ENCODE data around the gene METRNL.

DNA sequence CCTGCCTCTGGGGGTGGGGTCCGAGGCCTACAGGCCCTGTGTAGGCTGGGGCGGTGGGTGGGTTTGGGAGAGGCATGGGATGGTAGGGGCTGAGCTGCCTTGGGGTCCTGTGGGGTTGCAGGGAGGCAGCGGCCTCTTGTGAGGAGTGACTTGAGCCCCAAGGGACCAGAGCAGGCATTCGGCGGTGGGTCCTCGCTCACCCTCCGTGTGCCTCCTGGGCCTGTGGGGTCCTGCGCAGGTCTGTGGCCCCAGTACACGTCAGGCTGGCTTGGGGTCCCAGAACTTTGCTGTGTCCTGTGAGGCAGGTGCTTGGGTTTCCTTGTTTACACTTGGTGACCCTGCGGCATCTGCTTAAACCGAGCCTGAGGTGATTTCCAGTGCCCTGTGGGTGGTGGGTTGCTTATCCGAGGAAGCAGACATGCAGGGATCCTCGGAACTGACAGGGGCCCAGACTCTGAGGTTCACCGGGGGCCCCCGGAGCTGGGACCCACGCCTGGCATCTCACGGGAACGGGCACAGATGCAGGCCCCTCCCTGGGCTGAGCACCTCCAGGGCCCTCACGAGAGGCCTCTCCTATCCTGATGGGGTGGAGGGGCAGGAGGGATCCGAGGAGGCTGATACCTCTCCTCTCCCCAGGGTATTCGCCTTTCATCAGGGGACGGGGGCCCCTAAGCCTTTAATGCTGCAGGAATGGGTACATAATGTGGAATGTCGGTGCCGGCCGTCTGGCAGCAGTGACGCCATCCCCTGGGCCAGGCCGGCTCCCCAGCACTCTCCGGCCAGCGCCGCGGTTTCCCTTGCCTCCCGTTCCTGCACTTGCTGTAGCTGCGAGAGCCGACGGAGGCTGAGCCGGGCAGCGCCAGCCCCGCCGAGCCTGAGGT lies 7.7 kb downstream of the METRNL start:
- TF ChIP-seq, protein P1, sequence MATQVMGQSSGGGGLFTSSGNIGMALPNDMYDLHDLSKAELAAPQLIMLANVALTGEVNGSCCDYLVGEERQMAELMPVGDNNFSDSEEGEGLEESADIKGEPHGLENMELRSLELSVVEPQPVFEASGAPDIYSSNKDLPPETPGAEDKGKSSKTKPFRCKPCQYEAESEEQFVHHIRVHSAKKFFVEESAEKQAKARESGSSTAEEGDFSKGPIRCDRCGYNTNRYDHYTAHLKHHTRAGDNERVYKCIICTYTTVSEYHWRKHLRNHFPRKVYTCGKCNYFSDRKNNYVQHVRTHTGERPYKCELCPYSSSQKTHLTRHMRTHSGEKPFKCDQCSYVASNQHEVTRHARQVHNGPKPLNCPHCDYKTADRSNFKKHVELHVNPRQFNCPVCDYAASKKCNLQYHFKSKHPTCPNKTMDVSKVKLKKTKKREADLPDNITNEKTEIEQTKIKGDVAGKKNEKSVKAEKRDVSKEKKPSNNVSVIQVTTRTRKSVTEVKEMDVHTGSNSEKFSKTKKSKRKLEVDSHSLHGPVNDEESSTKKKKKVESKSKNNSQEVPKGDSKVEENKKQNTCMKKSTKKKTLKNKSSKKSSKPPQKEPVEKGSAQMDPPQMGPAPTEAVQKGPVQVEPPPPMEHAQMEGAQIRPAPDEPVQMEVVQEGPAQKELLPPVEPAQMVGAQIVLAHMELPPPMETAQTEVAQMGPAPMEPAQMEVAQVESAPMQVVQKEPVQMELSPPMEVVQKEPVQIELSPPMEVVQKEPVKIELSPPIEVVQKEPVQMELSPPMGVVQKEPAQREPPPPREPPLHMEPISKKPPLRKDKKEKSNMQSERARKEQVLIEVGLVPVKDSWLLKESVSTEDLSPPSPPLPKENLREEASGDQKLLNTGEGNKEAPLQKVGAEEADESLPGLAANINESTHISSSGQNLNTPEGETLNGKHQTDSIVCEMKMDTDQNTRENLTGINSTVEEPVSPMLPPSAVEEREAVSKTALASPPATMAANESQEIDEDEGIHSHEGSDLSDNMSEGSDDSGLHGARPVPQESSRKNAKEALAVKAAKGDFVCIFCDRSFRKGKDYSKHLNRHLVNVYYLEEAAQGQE (IDR thresholded peaks at IDR 0.05; ENCODE audit: low read depth) = no peak
- TF ChIP-seq EZH2 (IDR thresholded peaks at IDR 0.05) = no peak
- TF ChIP-seq POLR2A (IDR thresholded peaks at IDR 0.05; ENCODE audit: borderline replicate concordance, extremely low read depth, insufficient read depth, insufficient read length) = no peak
- TF ChIP-seq, protein P2, sequence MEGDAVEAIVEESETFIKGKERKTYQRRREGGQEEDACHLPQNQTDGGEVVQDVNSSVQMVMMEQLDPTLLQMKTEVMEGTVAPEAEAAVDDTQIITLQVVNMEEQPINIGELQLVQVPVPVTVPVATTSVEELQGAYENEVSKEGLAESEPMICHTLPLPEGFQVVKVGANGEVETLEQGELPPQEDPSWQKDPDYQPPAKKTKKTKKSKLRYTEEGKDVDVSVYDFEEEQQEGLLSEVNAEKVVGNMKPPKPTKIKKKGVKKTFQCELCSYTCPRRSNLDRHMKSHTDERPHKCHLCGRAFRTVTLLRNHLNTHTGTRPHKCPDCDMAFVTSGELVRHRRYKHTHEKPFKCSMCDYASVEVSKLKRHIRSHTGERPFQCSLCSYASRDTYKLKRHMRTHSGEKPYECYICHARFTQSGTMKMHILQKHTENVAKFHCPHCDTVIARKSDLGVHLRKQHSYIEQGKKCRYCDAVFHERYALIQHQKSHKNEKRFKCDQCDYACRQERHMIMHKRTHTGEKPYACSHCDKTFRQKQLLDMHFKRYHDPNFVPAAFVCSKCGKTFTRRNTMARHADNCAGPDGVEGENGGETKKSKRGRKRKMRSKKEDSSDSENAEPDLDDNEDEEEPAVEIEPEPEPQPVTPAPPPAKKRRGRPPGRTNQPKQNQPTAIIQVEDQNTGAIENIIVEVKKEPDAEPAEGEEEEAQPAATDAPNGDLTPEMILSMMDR (IDR thresholded peaks at IDR 0.05 in 2 of 3, conservative IDR thresholded peaks at IDR 0.05 in 1 of 3; ENCODE audit: borderline replicate concordance in 1 of 3, insufficient read depth in 1 of 3, low read depth in 2 of 3, low read length in 2 of 3) = no peak
- TF ChIP-seq POLR2AphosphoS5 (IDR thresholded peaks at IDR 0.05; ENCODE audit: low read depth, low read length) = no peak
- TF ChIP-seq CEBPB (IDR thresholded peaks at IDR 0.05; ENCODE audit: low read depth) = no peak
- no peak for TF ChIP-seq EGR1 (IDR thresholded peaks at IDR 0.05; ENCODE audit: low read depth)
- no peak for TF ChIP-seq YY1 (IDR thresholded peaks at IDR 0.05; ENCODE audit: extremely low read depth, insufficient replicate concordance, low read depth, low read length)
- TF ChIP-seq RAD21 (IDR thresholded peaks at IDR 0.05; ENCODE audit: low read depth) = no peak
- no peak for TF ChIP-seq ZNF274 (IDR thresholded peaks at IDR 0.05; ENCODE audit: low read depth, low read length)
- TF ChIP-seq SRF (IDR thresholded peaks at IDR 0.05; ENCODE audit: low read depth) = no peak
- TF ChIP-seq SIN3A (IDR thresholded peaks at IDR 0.05; ENCODE audit: low read depth) = no peak
- no peak for TF ChIP-seq SP1 (IDR thresholded peaks at IDR 0.05; ENCODE audit: low read depth)
- TF ChIP-seq, protein P3, sequence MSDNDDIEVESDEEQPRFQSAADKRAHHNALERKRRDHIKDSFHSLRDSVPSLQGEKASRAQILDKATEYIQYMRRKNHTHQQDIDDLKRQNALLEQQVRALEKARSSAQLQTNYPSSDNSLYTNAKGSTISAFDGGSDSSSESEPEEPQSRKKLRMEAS (IDR thresholded peaks at IDR 0.05) = no peak
